Heart right ventricle (tissue), 16 donors: ENCODE data around the gene CTBP2. TPM values are rescaled to one million over a fixed set of nuclear protein-coding genes. Genes with fewer than 3 reads are reported as not detected.

Source experiments
- ATAC-seq, 8 donors: fragments of 200-7000 bp; cut with Tn5 transposase; one replicate each; pipeline ENCODE4 v1.9.1; 2020; ENCODE audit warnings: mild to moderate bottlenecking in 8 of 8, moderate library complexity in 8 of 8, moderate number of reproducible peaks in 1 of 8
- DNase-seq, 2 donors: peaks; one replicate each; pipeline ENCODE4 v3.0.0-alpha.2; 2020
- H3K27ac ChIP-seq, 10 donors: fragments of 200-600 bp; sonication (generic) in 2 of 10; one replicate each; pipeline versions ENCODE4 v1.5.0 to v1.8.0; 2020 to 2022; ENCODE audit warnings: mild to moderate bottlenecking in 3 of 10
- H3K27me3 ChIP-seq, 7 donors: fragments of 200-600 bp; one replicate each; pipeline ENCODE4 v1.8.0; 2021 to 2022; ENCODE audit warnings: mild to moderate bottlenecking in 2 of 7
- H3K36me3 ChIP-seq, 9 donors: fragments of 200-600 bp; sonication (generic) in 1 of 9; one replicate each; pipeline versions ENCODE4 v1.5.0 to v1.8.0; 2020 to 2022; ENCODE audit warnings: mild to moderate bottlenecking in 2 of 9
- H3K4me1 ChIP-seq, 9 donors: fragments of 200-600 bp; sonication (generic) in 1 of 9; one replicate each; pipeline versions ENCODE4 v1.5.0 to v1.8.0; 2020 to 2022; ENCODE audit warnings: mild to moderate bottlenecking in 4 of 9
- H3K4me3 ChIP-seq, 10 donors: fragments of 200-600 bp; sonication (generic) in 2 of 10; one replicate each; pipeline versions ENCODE4 v1.5.0 to v1.8.0; 2020 to 2022; ENCODE audit warnings: mild to moderate bottlenecking in 7 of 10, moderate library complexity in 2 of 10
- H3K9me3 ChIP-seq, 11 donors: fragments of 200-600 bp in 10 of 11; sonication (generic) in 2 of 11; one replicate each; pipeline versions ENCODE4 v1.5.0 to v1.8.0; 2013 to 2022; ENCODE audit warnings: mild to moderate bottlenecking in 2 of 11, control low read depth in 1 of 11, moderate library complexity in 1 of 11
- CTCF ChIP-seq, 9 donors: fragments of 200-600 bp; sonication (generic) in 2 of 9; IDR thresholded peaks; one replicate each; pipeline versions ENCODE4 v1.5.0 to v1.8.0; 2021 to 2022; ENCODE audit warnings: antibody characterized with exemption in 9 of 9, mild to moderate bottlenecking in 5 of 9, moderate library complexity in 1 of 9
- WGBS, 2 donors: extraction: QIAGEN DNeasy Blood & Tissue Kit; methylation state at CpG; one replicate each; pipeline ENCODE4 v1.1.7; 2013; ENCODE audit warnings: inconsistent platforms in 1 of 2; 5-methylcytosine and 5-hydroxymethylcytosine counted together
- intact Hi-C, 10 donors: fragments of 100-400 bp; cut with DNase I; formaldehyde crosslinking; loops; one replicate each; pipeline versions ENCODE4 v1.11.1 to v1.14.2; 2022
- polyA plus RNA-seq, 2 donors: library from polyadenylated mRNA; stranded (reverse); fragments of 200-250 nt; gene quantifications; one replicate each; pipeline ENCODE4 v1.2.3, GENCODE V29; 2013
- total RNA-seq, 10 donors: library from RNA; stranded (reverse); fragmentation: NEBNext Ultra II Directional in 3 of 10; extraction: Animal tissue kit (Norgen Biotek cat#: 25700) in 3 of 10; gene quantifications; one replicate each; pipeline versions ENCODE4 v1.2.1 to v1.2.4, GENCODE V29; 2021 to 2023
- donor health status: Arrhythmogenic right ventricular cardiomyopathy.
- donor health status: ischemic (EF 13 %, LVEDD 7.1; RV severe dilation, severe dysfunction).
- donor health status: healthy with polysubstance abuse.
- donor health status: DM: no; HTN: yes; CAD: no.
- donor health status: DM: no; HTN: no; CAD: no.
- donor health status: ischemic (EF 25% LVEDD 6.9; RV normal size, moderate dysfunction).
- donor health status: ischemic (EF 25% LVEDD 5.7; RV mildly dilated, moderate dysfunction).
- donor health status: healthy.
- donor health status: DM: yes; HTN: yes; CAD: no.
- donor health status: Ischemic cardiomyopathy.
- donor health status: ischemic (EF 35%, LVEDD 5.7; RV mildly dilated, moderate dysfunction).
- donor health status: nonischemic (EF 11% LVEDD 7.7; RV severe dilation, severe dysfunction).
- donor health status: DM: yes; HTN: yes; CAD: no.
- donor health status: PGD.
- donor health status: ischemic (EF 29% LVEDD 5.4; RV normal size, mild dysfunction).
- donor health status: nonischemic (EF 23%, LVEDD 6.1; RV moderate dilation, normal function).

Gene CTBP2
- total and polyA plus RNA-seq, 12 donors, result 14.7 to 36.2 (median 26.0) TPM

- WGBS, 2 donors, result 87% methylated on average over 10 of the region's 10 CpGs
- Histone ChIP-seq H3K4me3 (no peak overlapping the region), H3K27me3 (peaks cover 0 to 2% (median 0%) of the 10 kb centered on the region in 7 donors), H3K4me1 (no peaks in the 10 kb centered on the region), H3K9me3 (no peaks in the 10 kb centered on the region), H3K36me3 (no peaks in the 10 kb centered on the region), H3K27ac (no peak overlapping the region)
- no peak for ATAC-seq
- DNase-seq, result no peak
- intact Hi-C loops, result no loop called here
- no peak for TF ChIP-seq CTCF (IDR thresholded peaks at IDR 0.05)
Observed at GRCh38 chr10:125194814-125195213, 34.5 kb upstream of the CTBP2 start.

GRCh38 chr10:125193306-125193877, 33.0 kb upstream of the CTBP2 start:
- Histone ChIP-seq H3K27me3 (peaks cover 0 to 4% (median 0%) of the 10 kb centered on the region in 7 donors), H3K36me3 (no peaks in the 10 kb centered on the region), H3K27ac (no peak overlapping the region), H3K4me3 (no peak overlapping the region), H3K4me1 (no peaks in the 10 kb centered on the region), H3K9me3 (no peaks in the 10 kb centered on the region)
- intact Hi-C loops, result no loop called here
- 86 to 87% methylated on average over 11 of the region's 11 CpGs for WGBS, 2 donors
- DNase-seq (no peak), ATAC-seq (no peak)
- TF ChIP-seq CTCF (IDR thresholded peaks at IDR 0.05), result no peak

- WGBS, 2 donors, result 80 to 85% methylated on average over 12 of the region's 12 CpGs
- no peak for ATAC-seq
Observed at GRCh38 chr10:125192620-125193019, 32.3 kb upstream of the CTBP2 start.

GRCh38 chr10:125192005-125192404, 31.6 kb upstream of the CTBP2 start:
- no peak for DNase-seq
- Histone ChIP-seq H3K36me3 (no peaks in the 10 kb centered on the region), H3K27ac (no peak overlapping the region), H3K4me3 (no peak overlapping the region), H3K27me3 (peaks cover 0 to 4% (median 0%) of the 10 kb centered on the region in 7 donors), H3K9me3 (no peaks in the 10 kb centered on the region), H3K4me1 (no peaks in the 10 kb centered on the region)
- no peak for ATAC-seq
- WGBS, 2 donors, result 90 to 92% methylated on average over 9 of the region's 9 CpGs
- no peak for TF ChIP-seq CTCF (IDR thresholded peaks at IDR 0.05)
- intact Hi-C loops, result no loop called here

More at GRCh38 chr10:125192620-125193019, 32.3 kb upstream of the CTBP2 start:
- Histone ChIP-seq H3K9me3 (no peaks in the 10 kb centered on the region), H3K27ac (no peak overlapping the region), H3K27me3 (peaks cover 0 to 4% (median 0%) of the 10 kb centered on the region in 7 donors), H3K4me1 (no peaks in the 10 kb centered on the region), H3K4me3 (no peak overlapping the region), H3K36me3 (no peaks in the 10 kb centered on the region)
- no peak for DNase-seq
- TF ChIP-seq CTCF (IDR thresholded peaks at IDR 0.05), result no peak
- intact Hi-C loops, result no loop called here
